ENCODE measurements around the gene FIGNL2. TPM values are rescaled to one million over a fixed set of nuclear protein-coding genes. Genes with fewer than 3 reads are reported as not detected.

Gene FIGNL2
- total and polyA plus RNA-seq, 5 donors from 2014 or later = 0.06 to 0.27 (median 0.10) TPM; not detected in 2

- Histone ChIP-seq H3K9me3 (ENCODE audit: control insufficient read depth in 2 of 2, low read length in 2 of 2) (no peaks in the 10 kb centered on the region), H3K4me1 (ENCODE audit: control insufficient read depth, insufficient read depth, low read length, poor library complexity, severe bottlenecking) (peaks cover 6% of the 10 kb centered on the region), H3K27me3 (ENCODE audit: control insufficient read depth, insufficient read depth, low read length) (peaks cover 13% of the 10 kb centered on the region), H3K36me3 (ENCODE audit: control insufficient read depth, insufficient read depth, low read length) (no peaks in the 10 kb centered on the region), H3K27ac (ENCODE audit: insufficient read depth, low read length, poor library complexity, severe bottlenecking) (no peak overlapping the region), H3K4me3 (ENCODE audit: low read depth, low read length) (no peak overlapping the region)
- Mint-ChIP-seq H3K27me3 (peaks cover 66% of the 10 kb centered on the region), H3K9me3 (peaks cover 0 to 2% (median 0%) of the 10 kb centered on the region in 7 donors), H3K36me3 (no peaks in the 10 kb centered on the region), H3K4me1 (peaks cover 0 to 15% (median 4%) of the 10 kb centered on the region in 4 donors), H3K4me3 (no peak overlapping the region), H3K27ac (no peak overlapping the region)
- DNase-seq = no peak
- ATAC-seq (ENCODE audit: low read depth in 2 of 2) = no peak
Measured at GRCh38 chr12:51863363-51863932, 14.9 kb upstream of the FIGNL2 start.

GRCh38 chr12:51862947-51863346 is 14.4 kb upstream of the FIGNL2 start:
- H3K27me3 Mint-ChIP-seq = peaks cover 61% of the 10 kb centered on the region
- peaks cover 0 to 11% (median 3%) of the 10 kb centered on the region in 4 donors for H3K4me1 Mint-ChIP-seq
- H3K4me3 Mint-ChIP-seq = peak overlapping the region in 1 of 4 donors; percentile 22
- no peaks in the 10 kb centered on the region for H3K36me3 Mint-ChIP-seq
- no peaks in the 10 kb centered on the region for H3K36me3 ChIP-seq (ENCODE audit: control insufficient read depth, insufficient read depth, low read length)
- no peaks in the 10 kb centered on the region for H3K9me3 ChIP-seq (ENCODE audit: control insufficient read depth in 2 of 2, low read length in 2 of 2)
- H3K27ac ChIP-seq (ENCODE audit: insufficient read depth, low read length, poor library complexity, severe bottlenecking) = no peak overlapping the region
- peaks cover 6% of the 10 kb centered on the region for H3K4me1 ChIP-seq (ENCODE audit: control insufficient read depth, insufficient read depth, low read length, poor library complexity, severe bottlenecking)
- H3K9me3 Mint-ChIP-seq = peaks cover 0 to 2% (median 0%) of the 10 kb centered on the region in 7 donors
- peaks cover 13% of the 10 kb centered on the region for H3K27me3 ChIP-seq (ENCODE audit: control insufficient read depth, insufficient read depth, low read length)
- DNase-seq (no peak), ATAC-seq (ENCODE audit: low read depth in 2 of 2) (no peak)
- no peak overlapping the region for H3K27ac Mint-ChIP-seq
- no peak overlapping the region for H3K4me3 ChIP-seq (ENCODE audit: low read depth, low read length)

GRCh38 chr12:51860986-51861385 is 12.5 kb upstream of the FIGNL2 start:
- H3K36me3 ChIP-seq (ENCODE audit: control insufficient read depth, insufficient read depth, low read length) = no peaks in the 10 kb centered on the region
- Mint-ChIP-seq H3K27me3 (peaks cover 52% of the 10 kb centered on the region), H3K4me3 (no peak overlapping the region), H3K36me3 (no peaks in the 10 kb centered on the region), H3K27ac (no peak overlapping the region), H3K9me3 (no peaks in the 10 kb centered on the region), H3K4me1 (peaks cover 0 to 10% (median 2%) of the 10 kb centered on the region in 4 donors)
- DNase-seq = no peak
- H3K27ac ChIP-seq (ENCODE audit: insufficient read depth, low read length, poor library complexity, severe bottlenecking) = no peak overlapping the region
- H3K4me3 ChIP-seq (ENCODE audit: low read depth, low read length) = no peak overlapping the region
- H3K9me3 ChIP-seq (ENCODE audit: control insufficient read depth in 2 of 2, low read length in 2 of 2) = no peaks in the 10 kb centered on the region
- ATAC-seq (ENCODE audit: low read depth in 2 of 2) = no peak
- peaks cover 11% of the 10 kb centered on the region for H3K27me3 ChIP-seq (ENCODE audit: control insufficient read depth, insufficient read depth, low read length)
- H3K4me1 ChIP-seq (ENCODE audit: control insufficient read depth, insufficient read depth, low read length, poor library complexity, severe bottlenecking) = peaks cover 6% of the 10 kb centered on the region

GRCh38 chr12:51855586-51856428 is 7.3 kb upstream of the FIGNL2 start:
- no peak overlapping the region for H3K4me3 Mint-ChIP-seq
- H3K36me3 Mint-ChIP-seq = no peaks in the 10 kb centered on the region
- DNase-seq (no peak), ATAC-seq (ENCODE audit: low read depth in 2 of 2) (no peak)
- H3K9me3 ChIP-seq (ENCODE audit: control insufficient read depth in 2 of 2, low read length in 2 of 2) = no peaks in the 10 kb centered on the region
- no peaks in the 10 kb centered on the region for H3K4me1 ChIP-seq (ENCODE audit: control insufficient read depth, insufficient read depth, low read length, poor library complexity, severe bottlenecking)
- H3K4me1 Mint-ChIP-seq = peaks cover 0 to 6% (median 0%) of the 10 kb centered on the region in 4 donors
- H3K27me3 Mint-ChIP-seq = peaks cover 47% of the 10 kb centered on the region
- no peak overlapping the region for H3K4me3 ChIP-seq (ENCODE audit: low read depth, low read length)
- no peaks in the 10 kb centered on the region for H3K9me3 Mint-ChIP-seq
- no peaks in the 10 kb centered on the region for H3K36me3 ChIP-seq (ENCODE audit: control insufficient read depth, insufficient read depth, low read length)
- H3K27me3 ChIP-seq (ENCODE audit: control insufficient read depth, insufficient read depth, low read length) = no peaks in the 10 kb centered on the region
- no peak overlapping the region for H3K27ac Mint-ChIP-seq
- no peak overlapping the region for H3K27ac ChIP-seq (ENCODE audit: insufficient read depth, low read length, poor library complexity, severe bottlenecking)

GRCh38 chr12:51852404-51853137 is 4.1 kb upstream of the FIGNL2 start:
- peaks cover 8% of the 10 kb centered on the region for H3K4me1 ChIP-seq (ENCODE audit: control insufficient read depth, insufficient read depth, low read length, poor library complexity, severe bottlenecking)
- H3K27me3 ChIP-seq (ENCODE audit: control insufficient read depth, insufficient read depth, low read length) = no peaks in the 10 kb centered on the region
- DNase-seq (no peak), ATAC-seq (ENCODE audit: low read depth in 2 of 2) (no peak)
- H3K9me3 ChIP-seq (ENCODE audit: control insufficient read depth in 2 of 2, low read length in 2 of 2) = no peaks in the 10 kb centered on the region
- no peak overlapping the region for H3K27ac Mint-ChIP-seq
- H3K36me3 Mint-ChIP-seq = no peaks in the 10 kb centered on the region
- H3K4me3 Mint-ChIP-seq = peak overlapping the region in 1 of 4 donors; percentile 73
- H3K27me3 Mint-ChIP-seq = peaks cover 51% of the 10 kb centered on the region
- H3K36me3 ChIP-seq (ENCODE audit: control insufficient read depth, insufficient read depth, low read length) = no peaks in the 10 kb centered on the region
- no peak overlapping the region for H3K4me3 ChIP-seq (ENCODE audit: low read depth, low read length)
- H3K9me3 Mint-ChIP-seq = no peaks in the 10 kb centered on the region
- no peak overlapping the region for H3K27ac ChIP-seq (ENCODE audit: insufficient read depth, low read length, poor library complexity, severe bottlenecking)
- H3K4me1 Mint-ChIP-seq = peaks cover 0 to 9% (median 0%) of the 10 kb centered on the region in 4 donors

GRCh38 chr12:51851413-51852124 is 3.1 kb upstream of the FIGNL2 start:
- no peak overlapping the region for H3K27ac ChIP-seq (ENCODE audit: insufficient read depth, low read length, poor library complexity, severe bottlenecking)
- no peak overlapping the region for H3K4me3 ChIP-seq (ENCODE audit: low read depth, low read length)
- Mint-ChIP-seq H3K4me1 (peaks cover 0 to 12% (median 0%) of the 10 kb centered on the region in 4 donors), H3K27me3 (peaks cover 56% of the 10 kb centered on the region), H3K9me3 (no peaks in the 10 kb centered on the region), H3K36me3 (no peaks in the 10 kb centered on the region), H3K4me3 (no peak overlapping the region), H3K27ac (no peak overlapping the region)
- ATAC-seq (ENCODE audit: low read depth in 2 of 2) (no peak), DNase-seq (no peak)
- H3K36me3 ChIP-seq (ENCODE audit: control insufficient read depth, insufficient read depth, low read length) = no peaks in the 10 kb centered on the region
- H3K9me3 ChIP-seq (ENCODE audit: control insufficient read depth in 2 of 2, low read length in 2 of 2) = no peaks in the 10 kb centered on the region
- H3K4me1 ChIP-seq (ENCODE audit: control insufficient read depth, insufficient read depth, low read length, poor library complexity, severe bottlenecking) = peaks cover 13% of the 10 kb centered on the region
- no peaks in the 10 kb centered on the region for H3K27me3 ChIP-seq (ENCODE audit: control insufficient read depth, insufficient read depth, low read length)

GRCh38 chr12:51850965-51851299 is 2.4 kb upstream of the FIGNL2 start:
- Histone ChIP-seq H3K27ac (ENCODE audit: insufficient read depth, low read length, poor library complexity, severe bottlenecking) (no peak overlapping the region), H3K9me3 (ENCODE audit: control insufficient read depth in 2 of 2, low read length in 2 of 2) (no peaks in the 10 kb centered on the region), H3K36me3 (ENCODE audit: control insufficient read depth, insufficient read depth, low read length) (no peaks in the 10 kb centered on the region), H3K4me1 (ENCODE audit: control insufficient read depth, insufficient read depth, low read length, poor library complexity, severe bottlenecking) (peaks cover 13% of the 10 kb centered on the region), H3K27me3 (ENCODE audit: control insufficient read depth, insufficient read depth, low read length) (peaks cover 3% of the 10 kb centered on the region), H3K4me3 (ENCODE audit: low read depth, low read length) (no peak overlapping the region)
- H3K27me3 Mint-ChIP-seq = peaks cover 56% of the 10 kb centered on the region
- ATAC-seq (ENCODE audit: low read depth in 2 of 2) (no peak), DNase-seq (no peak)
- H3K36me3 Mint-ChIP-seq = no peaks in the 10 kb centered on the region
- no peak overlapping the region for H3K4me3 Mint-ChIP-seq
- no peak overlapping the region for H3K27ac Mint-ChIP-seq
- no peaks in the 10 kb centered on the region for H3K9me3 Mint-ChIP-seq
- peaks cover 0 to 17% (median under 1%) of the 10 kb centered on the region in 4 donors for H3K4me1 Mint-ChIP-seq

All from CD4-positive, CD25-positive, alpha-beta regulatory T cell (primary cell).